K562 (cell line): ENCODE measurements around the gene ARPC1A. TPM values are rescaled to one million over a fixed set of nuclear protein-coding genes. Genes with fewer than 3 reads are reported as not detected.

ENCODE experiments used
- polyA plus RNA-seq, 8 experiments: library from polyadenylated mRNA; depleted of rRNA in 4 of 8; stranded (reverse) in 5 of 8; unstranded in 3 of 8; fragments of >200 nt; fragmentation: Nextera tagmentation in 2 of 8; fragmentation: Illumina TruSeq in 1 of 8; extraction: Ambion mirVana in 2 of 8; extraction: Trizol in 1 of 8; gene quantifications; 2 replicates each; pipeline versions ENCODE4 v1.2.1 to v1.2.3, GENCODE V29; 2011 to 2014; ENCODE audit warnings: inconsistent platforms in 1 of 8, missing spikeins in 1 of 8
- total RNA-seq, 7 experiments: library from RNA; depleted of rRNA in 6 of 7; stranded (reverse); fragments of >200 nt in 6 of 7; fragmentation: Illumina TruSeq in 2 of 7; extraction: Trizol in 2 of 7; gene quantifications; 2 replicates each; pipeline versions ENCODE4 v1.2.1 to v1.2.3, GENCODE V29; 2011 to 2021; ENCODE audit warnings: low replicate concordance in 1 of 7

Gene ARPC1A
- total and polyA plus RNA-seq, 9 of the 15 experiments (the other 6 are each of a cell fraction or from before 2014, with no cell fraction given): 39.5 to 151 (median 86.1) TPM

Other genes with a start within 250 kb of the ARPC1A start
Only the 7 nearest of the 14 such genes appear.
- gene KPNA7, start 117.8 kb upstream of the ARPC1A start, total RNA-seq (2014; rRNA removed): not detected in 2 replicates
- gene KPNA7, start 117.8 kb upstream of the ARPC1A start, total RNA-seq (2014; rRNA removed; fragmentation: Illumina TruSeq; extraction: Trizol): not detected in 2 replicates
- gene KPNA7, start 117.8 kb upstream of the ARPC1A start, total RNA-seq (2015; rRNA removed; fragmentation: Illumina TruSeq; extraction: Trizol): not detected in 2 replicates
- gene KPNA7, start 117.8 kb upstream of the ARPC1A start, total RNA-seq (2021): not detected in 2 replicates
- gene KPNA7, start 117.8 kb upstream of the ARPC1A start, polyA plus RNA-seq (2011; rRNA removed): not detected in 2 replicates
- gene KPNA7, start 117.8 kb upstream of the ARPC1A start, polyA plus RNA-seq (2014; fragmentation: Illumina TruSeq; extraction: Trizol): not detected in 2 replicates
- not detected for gene KPNA7, start 117.8 kb upstream of the ARPC1A start, polyA plus RNA-seq (2014; fragmentation: Nextera tagmentation; extraction: Ambion mirVana)
- not detected in 2 replicates for gene KPNA7, start 117.8 kb upstream of the ARPC1A start, polyA plus RNA-seq (2014; rRNA removed)
- not detected in 2 replicates for gene MYH16, start 53.1 kb upstream of the ARPC1A start, total RNA-seq (2014; rRNA removed)
- not detected in 2 replicates for gene MYH16, start 53.1 kb upstream of the ARPC1A start, total RNA-seq (2014; rRNA removed; fragmentation: Illumina TruSeq; extraction: Trizol)
- not detected in 2 replicates for gene MYH16, start 53.1 kb upstream of the ARPC1A start, total RNA-seq (2015; rRNA removed; fragmentation: Illumina TruSeq; extraction: Trizol)
- not detected in 2 replicates for gene MYH16, start 53.1 kb upstream of the ARPC1A start, total RNA-seq (2021)
- gene MYH16, start 53.1 kb upstream of the ARPC1A start, polyA plus RNA-seq (2011; rRNA removed): not detected in 2 replicates
- gene MYH16, start 53.1 kb upstream of the ARPC1A start, polyA plus RNA-seq (2014; fragmentation: Illumina TruSeq; extraction: Trizol): not detected in 2 replicates
- gene MYH16, start 53.1 kb upstream of the ARPC1A start, polyA plus RNA-seq (2014; fragmentation: Nextera tagmentation; extraction: Ambion mirVana): not detected
- gene MYH16, start 53.1 kb upstream of the ARPC1A start, polyA plus RNA-seq (2014; rRNA removed): 0.09 and 0.23 TPM in 2 replicates
- 357 and 436 TPM in 2 replicates for gene ARPC1B, start 48.8 kb downstream of the ARPC1A start, total RNA-seq (2014; rRNA removed)
- 77.8 and 81.5 TPM in 2 replicates for gene ARPC1B, start 48.8 kb downstream of the ARPC1A start, total RNA-seq (2014; rRNA removed; fragmentation: Illumina TruSeq; extraction: Trizol)
- 216 and 235 TPM in 2 replicates for gene ARPC1B, start 48.8 kb downstream of the ARPC1A start, total RNA-seq (2015; rRNA removed; fragmentation: Illumina TruSeq; extraction: Trizol)
- 187 and 221 TPM in 2 replicates for gene ARPC1B, start 48.8 kb downstream of the ARPC1A start, total RNA-seq (2021)
- gene ARPC1B, start 48.8 kb downstream of the ARPC1A start, polyA plus RNA-seq (2011; rRNA removed): 211 and 213 TPM in 2 replicates
- 93.3 and 345 TPM in 2 replicates for gene ARPC1B, start 48.8 kb downstream of the ARPC1A start, polyA plus RNA-seq (2014; fragmentation: Illumina TruSeq; extraction: Trizol)
- 10 to 100 TPM in 1 of 2 experiments, 1 to 10 TPM in 1; 6.7 to 38.7 TPM for gene ARPC1B, start 48.8 kb downstream of the ARPC1A start, polyA plus RNA-seq (2014; fragmentation: Nextera tagmentation; extraction: Ambion mirVana)
- gene ARPC1B, start 48.8 kb downstream of the ARPC1A start, polyA plus RNA-seq (2014; rRNA removed): 308 and 407 TPM in 2 replicates
- gene PDAP1, start 82.7 kb downstream of the ARPC1A start, total RNA-seq (2014; rRNA removed): 105 and 108 TPM in 2 replicates
- gene PDAP1, start 82.7 kb downstream of the ARPC1A start, total RNA-seq (2014; rRNA removed; fragmentation: Illumina TruSeq; extraction: Trizol): 129 and 138 TPM in 2 replicates
- gene PDAP1, start 82.7 kb downstream of the ARPC1A start, total RNA-seq (2015; rRNA removed; fragmentation: Illumina TruSeq; extraction: Trizol): 161 and 162 TPM in 2 replicates
- gene PDAP1, start 82.7 kb downstream of the ARPC1A start, total RNA-seq (2021): 161 and 182 TPM in 2 replicates
- 31.0 and 72.6 TPM in 2 replicates for gene PDAP1, start 82.7 kb downstream of the ARPC1A start, polyA plus RNA-seq (2011; rRNA removed)
- gene PDAP1, start 82.7 kb downstream of the ARPC1A start, polyA plus RNA-seq (2014; fragmentation: Illumina TruSeq; extraction: Trizol): 315 and 356 TPM in 2 replicates
- 10 to 100 TPM; 10.2 to 16.0 TPM for gene PDAP1, start 82.7 kb downstream of the ARPC1A start, polyA plus RNA-seq (2014; fragmentation: Nextera tagmentation; extraction: Ambion mirVana)
- gene PDAP1, start 82.7 kb downstream of the ARPC1A start, polyA plus RNA-seq (2014; rRNA removed): 185 and 215 TPM in 2 replicates
- gene BUD31, start 83.1 kb downstream of the ARPC1A start, total RNA-seq (2014; rRNA removed): 247 and 279 TPM in 2 replicates
- 214 and 266 TPM in 2 replicates for gene BUD31, start 83.1 kb downstream of the ARPC1A start, total RNA-seq (2014; rRNA removed; fragmentation: Illumina TruSeq; extraction: Trizol)
- gene BUD31, start 83.1 kb downstream of the ARPC1A start, total RNA-seq (2015; rRNA removed; fragmentation: Illumina TruSeq; extraction: Trizol): 211 and 238 TPM in 2 replicates
- gene BUD31, start 83.1 kb downstream of the ARPC1A start, total RNA-seq (2021): 242 and 255 TPM in 2 replicates
- 69.4 and 105 TPM in 2 replicates for gene BUD31, start 83.1 kb downstream of the ARPC1A start, polyA plus RNA-seq (2011; rRNA removed)
- gene BUD31, start 83.1 kb downstream of the ARPC1A start, polyA plus RNA-seq (2014; fragmentation: Illumina TruSeq; extraction: Trizol): 307 and 342 TPM in 2 replicates
- 100 to 1,000 TPM; 275 to 332 TPM for gene BUD31, start 83.1 kb downstream of the ARPC1A start, polyA plus RNA-seq (2014; fragmentation: Nextera tagmentation; extraction: Ambion mirVana)
- gene BUD31, start 83.1 kb downstream of the ARPC1A start, polyA plus RNA-seq (2014; rRNA removed): 237 and 272 TPM in 2 replicates
- 17.1 and 24.4 TPM in 2 replicates for gene PTCD1, start 112.9 kb downstream of the ARPC1A start, total RNA-seq (2014; rRNA removed)
- gene PTCD1, start 112.9 kb downstream of the ARPC1A start, total RNA-seq (2014; rRNA removed; fragmentation: Illumina TruSeq; extraction: Trizol): 6.2 and 6.9 TPM in 2 replicates
- 10.3 and 10.5 TPM in 2 replicates for gene PTCD1, start 112.9 kb downstream of the ARPC1A start, total RNA-seq (2015; rRNA removed; fragmentation: Illumina TruSeq; extraction: Trizol)
- gene PTCD1, start 112.9 kb downstream of the ARPC1A start, total RNA-seq (2021): 12.3 and 16.3 TPM in 2 replicates
- 4.1 and 5.3 TPM in 2 replicates for gene PTCD1, start 112.9 kb downstream of the ARPC1A start, polyA plus RNA-seq (2011; rRNA removed)
- 5.0 and 21.9 TPM in 2 replicates for gene PTCD1, start 112.9 kb downstream of the ARPC1A start, polyA plus RNA-seq (2014; fragmentation: Illumina TruSeq; extraction: Trizol)
- gene PTCD1, start 112.9 kb downstream of the ARPC1A start, polyA plus RNA-seq (2014; fragmentation: Nextera tagmentation; extraction: Ambion mirVana): under 1 TPM; 0.46 to 0.57 TPM
- gene PTCD1, start 112.9 kb downstream of the ARPC1A start, polyA plus RNA-seq (2014; rRNA removed): 10.5 and 13.5 TPM in 2 replicates
- 71.7 and 83.4 TPM in 2 replicates for gene CPSF4, start 113.0 kb downstream of the ARPC1A start, total RNA-seq (2014; rRNA removed)
- 39.2 and 46.1 TPM in 2 replicates for gene CPSF4, start 113.0 kb downstream of the ARPC1A start, total RNA-seq (2014; rRNA removed; fragmentation: Illumina TruSeq; extraction: Trizol)
- 63.9 and 66.7 TPM in 2 replicates for gene CPSF4, start 113.0 kb downstream of the ARPC1A start, total RNA-seq (2015; rRNA removed; fragmentation: Illumina TruSeq; extraction: Trizol)
- gene CPSF4, start 113.0 kb downstream of the ARPC1A start, total RNA-seq (2021): 97.7 and 99.8 TPM in 2 replicates
- gene CPSF4, start 113.0 kb downstream of the ARPC1A start, polyA plus RNA-seq (2011; rRNA removed): 81.3 and 83.8 TPM in 2 replicates
- gene CPSF4, start 113.0 kb downstream of the ARPC1A start, polyA plus RNA-seq (2014; fragmentation: Illumina TruSeq; extraction: Trizol): 86.8 and 90.7 TPM in 2 replicates
- gene CPSF4, start 113.0 kb downstream of the ARPC1A start, polyA plus RNA-seq (2014; fragmentation: Nextera tagmentation; extraction: Ambion mirVana): 10 to 100 TPM; 16.9 to 17.4 TPM
- 118 and 126 TPM in 2 replicates for gene CPSF4, start 113.0 kb downstream of the ARPC1A start, polyA plus RNA-seq (2014; rRNA removed)